BLaER1 treated with 17β-estradiol and CSF1 and Interleukin-3, amounts not matched to agents 10 nM and 100 nM (cell line): Measurements from ENCODE around the gene AP4E1.

Experiments
- H3K27ac ChIP-seq, 11 experiments: shearing (Covaris generic); formaldehyde crosslinking; 2 replicates each; pipeline ENCODE4 v1.8.1; 2022
- H3K27me3 ChIP-seq, 11 experiments: shearing (Covaris generic); formaldehyde crosslinking; 2 replicates each; pipeline ENCODE4 v1.8.1; 2022
- H3K36me3 ChIP-seq, 11 experiments: shearing (Covaris generic); formaldehyde crosslinking; 2 replicates each; pipeline ENCODE4 v1.8.1; 2022
- H3K4me1 ChIP-seq, 10 experiments: shearing (Covaris generic); formaldehyde crosslinking; 2 replicates each; pipeline ENCODE4 v1.8.1; 2022
- H3K4me2 ChIP-seq, 11 experiments: shearing (Covaris generic); formaldehyde crosslinking; 2 replicates each; pipeline ENCODE4 v1.8.1; 2022
- H3K4me3 ChIP-seq, 10 experiments: shearing (Covaris generic); formaldehyde crosslinking; 2 replicates each; pipeline ENCODE4 v1.8.1; 2022
- H3K9ac ChIP-seq, 11 experiments: shearing (Covaris generic); formaldehyde crosslinking; 2 replicates each; pipeline ENCODE4 v1.8.1; 2022
- H3K9me3 ChIP-seq, 11 experiments: shearing (Covaris generic); formaldehyde crosslinking; replicated peaks in 1 of 11; 2 replicates each; pipeline ENCODE4 v1.8.1; 2022
- H4K20me1 ChIP-seq, 11 experiments: shearing (Covaris generic); formaldehyde crosslinking; 2 replicates each; pipeline ENCODE4 v1.8.1; 2022
- Cebpa-rat ChIP-seq, 11 experiments: shearing (Covaris generic); IDR thresholded peaks; 2 replicates each; pipeline ENCODE4 v1.8.1; 2022

Gene AP4E1

GRCh38 chr15:50876260-50876988, 32.1 kb upstream of the AP4E1 start:
- TF ChIP-seq Cebpa-rat (IDR thresholded peaks at IDR 0.05), result no peak
- H4K20me1 ChIP-seq, result no peaks in the 10 kb centered on the region
- peak overlapping the region; percentile 2 to 87 (median 52); a peak in 21 of 22 replicates for H3K4me2 ChIP-seq
- peak overlapping the region in 10 of 11 experiments; percentile 48 to 92 (median 70); a peak in 19 of 22 replicates for H3K27ac ChIP-seq
- no peaks in the 10 kb centered on the region for H3K9me3 ChIP-seq
- peak overlapping the region in 7 of 10 experiments; percentile 7 to 52 (median 40); a peak in 8 of 20 replicates for H3K4me3 ChIP-seq
- H3K27me3 ChIP-seq, result no peaks in the 10 kb centered on the region
- H3K9ac ChIP-seq, result peak overlapping the region; percentile 4 to 69 (median 49); a peak in 17 of 22 replicates
- H3K36me3 ChIP-seq, result no peaks in the 10 kb centered on the region
- peaks cover 44 to 76% (median 63%) of the 10 kb centered on the region in 10 experiments for H3K4me1 ChIP-seq

DNA sequence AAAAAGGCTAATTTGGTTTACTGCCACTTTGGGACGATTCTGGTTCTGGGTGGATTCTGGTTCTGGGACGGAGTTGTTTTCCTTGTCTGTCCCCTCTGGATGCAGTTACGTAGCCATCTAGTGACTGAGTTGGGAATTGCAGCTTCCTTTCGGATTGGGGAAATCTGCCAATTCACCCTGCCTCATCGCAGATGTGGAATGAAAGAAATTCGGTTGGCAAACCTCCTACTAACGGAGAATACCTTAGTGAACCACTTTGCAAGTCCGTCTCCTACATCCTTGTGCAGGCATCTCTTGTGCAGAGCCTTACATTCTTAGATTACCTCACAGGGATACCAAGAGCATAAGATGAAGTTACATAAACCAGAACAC, 31.5 kb upstream of the AP4E1 start:
- H3K9me3 ChIP-seq, result no peaks in the 10 kb centered on the region
- TF ChIP-seq Cebpa-rat (IDR thresholded peaks at IDR 0.05), result no peak
- peaks cover 49 to 81% (median 69%) of the 10 kb centered on the region in 10 experiments for H3K4me1 ChIP-seq
- H3K4me2 ChIP-seq, result peak overlapping the region; percentile 2 to 87 (median 52)
- H3K27me3 ChIP-seq, result no peaks in the 10 kb centered on the region
- H4K20me1 ChIP-seq, result no peaks in the 10 kb centered on the region
- peak overlapping the region in 7 of 10 experiments; percentile 7 to 52 (median 40); a peak in 8 of 20 replicates for H3K4me3 ChIP-seq
- H3K9ac ChIP-seq, result peak overlapping the region; percentile 4 to 69 (median 49); a peak in 19 of 22 replicates
- H3K27ac ChIP-seq, result peak overlapping the region in 10 of 11 experiments; percentile 48 to 92 (median 70); a peak in 20 of 22 replicates
- no peaks in the 10 kb centered on the region for H3K36me3 ChIP-seq

- Histone ChIP-seq H3K4me3 (no peak overlapping the region), H4K20me1 (no peaks in the 10 kb centered on the region), H3K9ac (peak overlapping the region in 7 of 11 experiments; percentile 21 to 76 (median 71); a peak in 10 of 22 replicates), H3K27me3 (no peaks in the 10 kb centered on the region), H3K4me2 (peak overlapping the region; percentile 4 to 91 (median 77); a peak in 21 of 22 replicates), H3K9me3 (no peaks in the 10 kb centered on the region), H3K36me3 (no peaks in the 10 kb centered on the region), H3K4me1 (peaks cover 60 to 84% (median 76%) of the 10 kb centered on the region in 10 experiments), H3K27ac (peak overlapping the region; percentile 77 to 92 (median 88); a peak in 21 of 22 replicates)
- TF ChIP-seq Cebpa-rat (IDR thresholded peaks at IDR 0.05), result no peak
Measured at GRCh38 chr15:50879016-50879617, 29.4 kb upstream of the AP4E1 start.

DNA sequence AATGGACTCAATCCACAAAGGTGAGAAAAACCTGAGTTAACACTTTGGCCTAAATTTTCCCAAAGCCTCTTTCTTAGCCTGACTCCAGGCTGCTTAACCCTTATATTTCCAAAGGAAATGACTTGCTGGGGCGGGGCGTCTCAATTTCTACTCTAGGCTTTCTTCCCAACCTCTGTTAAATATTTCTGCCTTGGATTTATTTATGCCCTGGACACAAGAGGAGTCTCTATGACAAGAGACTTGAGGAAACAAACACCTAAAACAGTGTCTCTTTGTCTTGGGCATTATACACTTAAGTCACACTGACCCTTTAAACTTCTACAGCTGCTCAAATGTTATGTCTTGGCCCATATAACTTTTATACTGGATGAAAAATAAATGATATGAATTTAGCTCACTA, 28.3 kb upstream of the AP4E1 start:
- TF ChIP-seq Cebpa-rat (IDR thresholded peaks at IDR 0.05), result no peak
- Histone ChIP-seq H3K9ac (peak overlapping the region; percentile 58 to 76 (median 71)), H3K27ac (peak overlapping the region; percentile 77 to 92 (median 88)), H3K36me3 (no peaks in the 10 kb centered on the region), H3K4me1 (peaks cover 70 to 90% (median 83%) of the 10 kb centered on the region in 10 experiments), H3K4me2 (peak overlapping the region; percentile 42 to 91 (median 77)), H4K20me1 (no peaks in the 10 kb centered on the region), H3K27me3 (no peaks in the 10 kb centered on the region), H3K4me3 (peak overlapping the region in 4 of 10 experiments; percentile 6 to 38 (median 20); a peak in 5 of 20 replicates), H3K9me3 (no peaks in the 10 kb centered on the region)

DNA sequence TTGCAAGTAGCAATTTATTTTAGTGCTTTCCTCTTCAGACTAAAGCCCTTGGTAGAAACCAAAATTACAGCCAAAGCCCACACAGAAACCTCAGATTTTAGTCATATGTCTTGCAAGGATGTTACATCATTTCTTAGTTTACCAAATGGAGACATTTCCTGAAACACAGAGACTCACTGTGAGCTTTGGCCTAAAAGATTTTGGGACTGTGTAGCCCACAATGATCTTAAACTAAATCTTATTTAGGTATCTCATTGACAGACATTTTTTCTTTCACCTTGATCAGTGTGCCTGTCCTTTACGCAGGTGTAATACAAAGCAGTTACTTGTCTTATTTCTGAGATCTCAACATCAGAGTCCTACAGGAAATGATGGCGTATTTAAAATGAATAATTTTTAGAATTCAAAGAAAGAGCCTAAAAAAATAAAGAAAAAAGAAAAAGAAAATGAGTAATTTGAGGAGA, 27.8 kb upstream of the AP4E1 start:
- TF ChIP-seq Cebpa-rat (IDR thresholded peaks at IDR 0.05), result peak in 5 of 11 experiments; percentile 22 to 53 (median 52); a peak in 7 of 22 replicates
- no peaks in the 10 kb centered on the region for H3K36me3 ChIP-seq
- peak overlapping the region; percentile 77 to 92 (median 88) for H3K27ac ChIP-seq
- H3K9me3 ChIP-seq, result no peaks in the 10 kb centered on the region
- H3K4me2 ChIP-seq, result peak overlapping the region; percentile 42 to 91 (median 77)
- no peaks in the 10 kb centered on the region for H3K27me3 ChIP-seq
- H3K4me1 ChIP-seq, result peaks cover 74 to 95% (median 88%) of the 10 kb centered on the region in 10 experiments
- H4K20me1 ChIP-seq, result no peaks in the 10 kb centered on the region
- H3K9ac ChIP-seq, result peak overlapping the region; percentile 58 to 76 (median 71)
- peak overlapping the region in 4 of 10 experiments; percentile 6 to 38 (median 20); a peak in 5 of 20 replicates for H3K4me3 ChIP-seq

- Histone ChIP-seq H3K9me3 (peaks cover 0 to 5% (median 0%) of the 10 kb centered on the region in 11 experiments; a peak in 2 of 22 replicates), H3K9ac (peak overlapping the region; percentile 45 to 76 (median 71); a peak in 21 of 22 replicates), H3K36me3 (no peaks in the 10 kb centered on the region), H3K4me3 (peak overlapping the region in 2 of 10 experiments; percentile 6 to 23; a peak in 2 of 20 replicates), H3K27ac (peak overlapping the region; percentile 77 to 92 (median 88)), H3K27me3 (no peaks in the 10 kb centered on the region), H4K20me1 (no peaks in the 10 kb centered on the region), H3K4me2 (peak overlapping the region; percentile 42 to 91 (median 77)), H3K4me1 (peaks cover 74 to 100% (median 94%) of the 10 kb centered on the region in 10 experiments)
- no peak for TF ChIP-seq Cebpa-rat (IDR thresholded peaks at IDR 0.05)
Measured at GRCh38 chr15:50881121-50882048, 27.1 kb upstream of the AP4E1 start.

DNA sequence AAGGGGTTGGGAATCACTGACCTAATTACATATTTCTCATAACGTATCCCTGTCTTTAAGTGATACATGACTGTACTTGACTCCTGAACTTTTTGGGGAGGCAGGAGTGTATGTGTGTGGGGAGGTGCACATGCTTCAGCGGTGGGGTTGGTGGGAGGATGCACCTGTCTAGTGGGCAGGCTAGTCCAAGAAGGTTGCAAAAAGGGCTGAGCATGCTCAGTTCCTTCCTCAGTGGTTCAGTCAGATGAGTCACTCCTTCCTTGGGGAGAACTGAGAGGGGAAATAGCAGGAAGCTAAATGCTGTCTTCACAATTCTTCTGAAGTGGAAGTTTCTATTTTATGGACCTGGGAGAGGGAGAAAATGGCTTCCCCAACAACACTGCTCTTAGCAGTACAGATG, 24.6 kb upstream of the AP4E1 start:
- H3K4me1 ChIP-seq, result peaks cover 65 to 95% (median 81%) of the 10 kb centered on the region in 10 experiments
- H3K27me3 ChIP-seq, result no peaks in the 10 kb centered on the region
- H3K9me3 ChIP-seq, result peaks cover 0 to 9% (median 0%) of the 10 kb centered on the region in 11 experiments; a peak in 3 of 22 replicates
- peak in 1 of 11 experiments; percentile 36; a peak in 1 of 22 replicates for TF ChIP-seq Cebpa-rat (IDR thresholded peaks at IDR 0.05)
- H3K9ac ChIP-seq, result peak overlapping the region in 9 of 11 experiments; percentile 37 to 71 (median 60); a peak in 16 of 22 replicates
- H3K36me3 ChIP-seq, result no peaks in the 10 kb centered on the region
- H3K4me2 ChIP-seq, result peak overlapping the region; percentile 63 to 91 (median 77)
- H3K27ac ChIP-seq, result peak overlapping the region; percentile 71 to 92 (median 87); a peak in 21 of 22 replicates
- no peaks in the 10 kb centered on the region for H4K20me1 ChIP-seq
- peak overlapping the region in 3 of 10 experiments; percentile 12 to 30 (median 14); a peak in 5 of 20 replicates for H3K4me3 ChIP-seq

- no peaks in the 10 kb centered on the region for H4K20me1 ChIP-seq
- peaks cover 0 to 11% (median 2%) of the 10 kb centered on the region in 11 experiments; a peak in 6 of 22 replicates for H3K9me3 ChIP-seq
- peak overlapping the region in 2 of 10 experiments; percentile 12 to 30; a peak in 2 of 20 replicates for H3K4me3 ChIP-seq
- no peaks in the 10 kb centered on the region for H3K27me3 ChIP-seq
- H3K27ac ChIP-seq, result peak overlapping the region; percentile 71 to 92 (median 87)
- H3K9ac ChIP-seq, result peak overlapping the region in 9 of 11 experiments; percentile 0 to 68 (median 54); a peak in 14 of 22 replicates
- H3K4me1 ChIP-seq, result peaks cover 59 to 88% (median 75%) of the 10 kb centered on the region in 10 experiments
- no peak for TF ChIP-seq Cebpa-rat (IDR thresholded peaks at IDR 0.05)
- no peaks in the 10 kb centered on the region for H3K36me3 ChIP-seq
- peak overlapping the region; percentile 63 to 91 (median 77) for H3K4me2 ChIP-seq
Measured at GRCh38 chr15:50884540-50884939, 23.9 kb upstream of the AP4E1 start.
